Chondrocyte (in vitro differentiated cells): Measurements from ENCODE around the gene LILRA1. TPM values are rescaled to one million over a fixed set of nuclear protein-coding genes. Genes with fewer than 3 reads are reported as not detected.
"Not testable (repeated sequence)": the region's sequence is repeated elsewhere in the genome, so short reads cannot be mapped to it uniquely, and the experiment has no call there.

Experiments used
- DNase-seq: peaks from one replicate; pipeline ENCODE4 v3.0.0; 2021; ENCODE audit warnings: mixed read lengths, low spot score
- H3K27ac Mint-ChIP-seq: one replicate; pipeline ENCODE4 v1.8.0; 2021; ENCODE audit warnings: mild to moderate bottlenecking, moderate library complexity, mixed read lengths; ENCODE audit not compliant: unreplicated experiment
- H3K27me3 Mint-ChIP-seq: 2 replicates; pipeline ENCODE4 v1.8.0; 2021; ENCODE audit warnings: low read depth, mixed read lengths
- H3K36me3 Mint-ChIP-seq: 2 replicates; pipeline ENCODE4 v1.8.0; 2021; ENCODE audit warnings: low read depth, mixed read lengths
- H3K4me1 Mint-ChIP-seq: 2 replicates; pipeline ENCODE4 v1.8.0; 2021; ENCODE audit warnings: low read depth, mild to moderate bottlenecking, mixed read lengths
- H3K4me3 Mint-ChIP-seq: one replicate; pipeline ENCODE4 v1.8.0; 2021; ENCODE audit warnings: mild to moderate bottlenecking, moderate library complexity, mixed read lengths; ENCODE audit not compliant: unreplicated experiment
- H3K9me3 Mint-ChIP-seq: 2 replicates; pipeline ENCODE4 v1.8.0; 2021; ENCODE audit warnings: low read depth, mixed read lengths
- total RNA-seq: library from RNA; stranded (reverse); gene quantifications from 3 replicates; pipeline ENCODE4 v1.2.1, GENCODE V29; 2021
- TF ChIP-seq, protein P1 (sequence below): fragments of 200-600 bp; sonication (generic); IDR thresholded peaks from 2 replicates; pipeline ENCODE4 v1.5.0; 2021; ENCODE audit warnings: antibody characterized with exemption, mild to moderate bottlenecking, moderate library complexity

LILRA1 gene
- total RNA-seq, 1 donor from 2014 or later = not detected

DNA sequence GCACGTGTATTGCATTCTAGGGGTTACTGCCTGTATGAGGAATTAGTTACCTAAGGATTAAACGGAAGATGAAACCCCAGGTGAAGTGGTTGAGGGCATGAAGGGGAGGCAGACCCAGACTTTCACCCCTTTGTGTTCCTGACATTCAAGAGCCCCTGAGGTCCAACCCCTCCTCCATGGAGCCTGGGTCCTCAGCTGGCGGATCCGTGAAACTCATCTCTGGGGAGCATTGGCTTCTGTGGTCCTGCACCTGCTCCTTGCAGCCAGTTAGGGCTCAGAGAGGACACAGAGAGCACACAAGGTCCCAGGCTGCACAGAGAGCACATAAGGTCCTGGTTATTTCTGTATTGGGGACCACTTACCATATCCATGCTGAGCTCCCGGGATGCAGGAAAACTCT, 7.0 kb upstream of the LILRA1 start:
- DNase-seq = no peak
- TF ChIP-seq, protein P1, sequence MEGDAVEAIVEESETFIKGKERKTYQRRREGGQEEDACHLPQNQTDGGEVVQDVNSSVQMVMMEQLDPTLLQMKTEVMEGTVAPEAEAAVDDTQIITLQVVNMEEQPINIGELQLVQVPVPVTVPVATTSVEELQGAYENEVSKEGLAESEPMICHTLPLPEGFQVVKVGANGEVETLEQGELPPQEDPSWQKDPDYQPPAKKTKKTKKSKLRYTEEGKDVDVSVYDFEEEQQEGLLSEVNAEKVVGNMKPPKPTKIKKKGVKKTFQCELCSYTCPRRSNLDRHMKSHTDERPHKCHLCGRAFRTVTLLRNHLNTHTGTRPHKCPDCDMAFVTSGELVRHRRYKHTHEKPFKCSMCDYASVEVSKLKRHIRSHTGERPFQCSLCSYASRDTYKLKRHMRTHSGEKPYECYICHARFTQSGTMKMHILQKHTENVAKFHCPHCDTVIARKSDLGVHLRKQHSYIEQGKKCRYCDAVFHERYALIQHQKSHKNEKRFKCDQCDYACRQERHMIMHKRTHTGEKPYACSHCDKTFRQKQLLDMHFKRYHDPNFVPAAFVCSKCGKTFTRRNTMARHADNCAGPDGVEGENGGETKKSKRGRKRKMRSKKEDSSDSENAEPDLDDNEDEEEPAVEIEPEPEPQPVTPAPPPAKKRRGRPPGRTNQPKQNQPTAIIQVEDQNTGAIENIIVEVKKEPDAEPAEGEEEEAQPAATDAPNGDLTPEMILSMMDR = no peak
- H3K4me1 Mint-ChIP-seq = no peaks in the 10 kb centered on the region
- H3K36me3 Mint-ChIP-seq = no peaks in the 10 kb centered on the region
- H3K4me3 Mint-ChIP-seq = no peak overlapping the region
- peaks cover 57% of the 10 kb centered on the region for H3K9me3 Mint-ChIP-seq
- H3K27me3 Mint-ChIP-seq = no peaks in the 10 kb centered on the region
- H3K27ac Mint-ChIP-seq = no peak overlapping the region

- no peak overlapping the region for H3K4me3 Mint-ChIP-seq
- no peak for DNase-seq
- TF ChIP-seq, protein P1 = no peak
- no peaks in the 10 kb centered on the region for H3K27me3 Mint-ChIP-seq
- H3K4me1 Mint-ChIP-seq = no peaks in the 10 kb centered on the region
- no peaks in the 10 kb centered on the region for H3K36me3 Mint-ChIP-seq
- no peak overlapping the region for H3K27ac Mint-ChIP-seq
- H3K9me3 Mint-ChIP-seq = peaks cover 59% of the 10 kb centered on the region
Observed at GRCh38 chr19:54587026-54587425, 6.4 kb upstream of the LILRA1 start.

DNA sequence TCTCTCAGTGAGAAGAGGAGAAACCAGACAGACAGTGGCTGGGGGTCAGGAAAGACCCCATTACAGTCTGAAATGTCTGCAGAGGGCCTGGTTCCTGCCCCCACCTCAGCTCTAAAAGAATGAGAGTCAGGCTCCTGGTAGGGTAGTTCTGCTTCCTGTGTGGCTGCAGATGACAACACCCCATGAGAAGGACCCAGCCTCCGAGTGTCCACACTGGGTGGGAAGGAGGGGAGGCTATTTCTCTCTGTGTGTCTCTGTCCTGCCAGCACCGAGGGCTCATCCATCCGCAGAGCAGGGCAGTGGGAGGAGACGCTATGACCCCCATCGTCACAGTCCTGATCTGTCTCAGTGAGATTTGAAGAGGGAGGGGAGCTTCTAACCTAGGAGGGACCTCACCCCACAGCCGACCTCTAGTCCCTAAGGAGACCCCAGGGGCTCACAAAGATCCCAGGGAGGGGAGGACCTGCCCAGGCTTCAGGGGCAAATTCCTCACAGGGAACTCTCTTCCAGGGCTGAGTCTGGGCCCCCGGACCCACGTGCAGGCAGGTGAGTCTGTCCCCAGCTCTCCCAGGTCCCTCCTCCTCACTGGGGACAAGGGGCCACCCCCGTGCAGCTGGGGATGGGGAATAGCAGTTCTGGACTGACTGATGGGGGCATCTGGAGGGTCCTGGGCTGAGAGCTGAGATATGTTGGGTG, 647 bp downstream of the LILRA1 start:
- not testable (repeated sequence) for H3K36me3 Mint-ChIP-seq, DNase-seq, H3K4me1 Mint-ChIP-seq, H3K27ac Mint-ChIP-seq, H3K4me3 Mint-ChIP-seq, H3K27me3 Mint-ChIP-seq
- peaks cover 45% of the 10 kb centered on the region for H3K9me3 Mint-ChIP-seq

DNA sequence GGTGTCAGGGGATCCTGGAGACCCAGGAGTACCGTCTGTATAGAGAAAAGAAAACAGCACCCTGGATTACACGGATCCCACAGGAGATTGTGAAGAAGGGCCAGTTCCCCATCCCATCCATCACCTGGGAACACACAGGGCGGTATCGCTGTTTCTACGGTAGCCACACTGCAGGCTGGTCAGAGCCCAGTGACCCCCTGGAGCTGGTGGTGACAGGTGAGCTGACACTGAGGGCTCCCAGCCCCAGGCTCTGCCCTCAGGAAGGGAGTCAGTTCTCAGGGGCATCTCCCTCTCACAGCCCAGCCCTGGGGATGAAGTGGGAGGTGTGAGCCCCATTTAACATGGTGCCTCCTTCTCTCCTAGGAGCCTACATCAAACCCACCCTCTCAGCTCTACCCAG, 1.3 kb downstream of the LILRA1 start:
- no peaks in the 10 kb centered on the region for H3K4me1 Mint-ChIP-seq
- TF ChIP-seq, protein P1 = no peak

GRCh38 chr19:54595680-54596436, 2.4 kb downstream of the LILRA1 start:
- not testable (repeated sequence) for H3K36me3 Mint-ChIP-seq, H3K4me3 Mint-ChIP-seq, H3K4me1 Mint-ChIP-seq, H3K27me3 Mint-ChIP-seq, H3K27ac Mint-ChIP-seq, DNase-seq
- peaks cover 32% of the 10 kb centered on the region for H3K9me3 Mint-ChIP-seq

More for the DNA sequence above, 1.3 kb downstream of the LILRA1 start:
- H3K4me3 Mint-ChIP-seq = no peak overlapping the region
- H3K27me3 Mint-ChIP-seq = no peaks in the 10 kb centered on the region
- peaks cover 39% of the 10 kb centered on the region for H3K9me3 Mint-ChIP-seq
- H3K27ac Mint-ChIP-seq = no peak overlapping the region
- DNase-seq = no peak
- no peaks in the 10 kb centered on the region for H3K36me3 Mint-ChIP-seq

DNA sequence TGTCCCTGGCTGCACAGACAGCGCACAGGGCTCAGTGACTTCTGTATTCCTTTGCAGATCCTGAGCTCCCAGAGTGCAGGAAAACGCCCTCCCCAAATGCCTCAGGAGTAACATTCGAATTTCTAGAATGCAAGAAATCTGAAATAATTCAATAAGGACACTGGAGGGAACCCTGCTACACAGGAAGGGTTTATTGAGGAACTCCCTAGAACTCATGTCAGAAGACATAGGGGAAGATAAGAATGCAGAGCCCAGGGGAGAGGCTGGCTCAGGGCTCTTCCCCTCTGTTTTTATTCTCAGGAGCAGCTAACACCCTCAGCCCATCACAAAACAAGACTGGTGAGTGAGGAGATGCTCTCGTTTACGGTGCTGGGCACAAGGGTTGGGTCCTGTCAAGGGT, 6.8 kb downstream of the LILRA1 start:
- H3K9me3 Mint-ChIP-seq = peaks cover 43% of the 10 kb centered on the region

More for the DNA sequence above, 6.8 kb downstream of the LILRA1 start:
- no peaks in the 10 kb centered on the region for H3K4me1 Mint-ChIP-seq
- no peak overlapping the region for H3K27ac Mint-ChIP-seq
- TF ChIP-seq, protein P1 = no peak
- no peak for DNase-seq
- peaks cover 2% of the 10 kb centered on the region for H3K36me3 Mint-ChIP-seq
- no peak overlapping the region for H3K4me3 Mint-ChIP-seq
- H3K27me3 Mint-ChIP-seq = no peaks in the 10 kb centered on the region
